ENCODE data around the gene TBC1D5.
A peak's percentile ranks its signal among the peaks of the same experiment; 100 is the strongest.

The TBC1D5 gene

GRCh38 chr3:17686613-17687012 lies 55.8 kb downstream of the TBC1D5 start:
- no peak for DNase-seq (ENCODE audit: low read depth)
- H3K4me3 ChIP-seq (ENCODE audit: low read depth, low read length): no peak overlapping the region
- peak; percentile 17 for TF ChIP-seq CTCF (IDR thresholded peaks at IDR 0.05; ENCODE audit: low read depth, low read length, missing control alignments)

- DNase-seq (ENCODE audit: low read depth): no peak
- TF ChIP-seq CTCF (IDR thresholded peaks at IDR 0.05; ENCODE audit: low read depth, low read length, missing control alignments): no peak
These were observed 58.8 kb downstream of the TBC1D5 start for GRCh38 chr3:17683542-17684207.

GRCh38 chr3:17680530-17680929 lies 61.9 kb downstream of the TBC1D5 start:
- no peak for DNase-seq (ENCODE audit: low read depth)
- no peak for TF ChIP-seq CTCF (IDR thresholded peaks at IDR 0.05; ENCODE audit: low read depth, low read length, missing control alignments)
- H3K4me3 ChIP-seq (ENCODE audit: low read depth, low read length): no peak overlapping the region

More at GRCh38 chr3:17683542-17684207, 58.8 kb downstream of the TBC1D5 start:
- H3K4me3 ChIP-seq (ENCODE audit: low read depth, low read length): no peak overlapping the region

DNA sequence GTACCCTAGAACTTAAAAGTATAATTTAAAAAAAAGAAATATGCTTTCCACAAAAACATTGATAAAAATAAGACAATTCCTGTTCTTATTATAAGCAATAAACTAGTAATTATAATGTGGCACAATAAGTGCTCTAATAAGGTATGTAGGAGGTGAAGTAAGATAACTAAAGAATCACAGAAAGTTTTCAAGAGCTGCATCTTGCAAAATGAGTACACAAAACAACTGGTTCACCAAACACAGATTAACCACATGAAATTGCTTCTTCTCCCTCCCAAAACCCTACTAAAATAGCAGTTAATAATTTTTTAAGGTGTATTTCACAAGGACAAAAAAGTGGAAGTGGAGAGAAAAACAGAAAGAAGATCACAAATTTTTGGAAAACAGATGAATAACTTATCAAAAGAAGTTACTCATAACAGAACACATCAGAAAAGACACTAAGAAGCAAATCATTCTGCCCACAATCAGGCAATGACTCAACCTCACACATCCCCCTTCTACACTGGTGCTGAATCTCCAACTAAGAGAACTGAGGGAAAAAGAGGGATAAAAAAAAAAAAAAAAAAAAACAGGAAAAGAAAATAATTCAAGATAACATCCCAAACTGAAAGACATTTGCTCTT lies 64.2 kb downstream of the TBC1D5 start:
- DNase-seq (ENCODE audit: low read depth): no peak
- TF ChIP-seq CTCF (IDR thresholded peaks at IDR 0.05; ENCODE audit: low read depth, low read length, missing control alignments): no peak
- no peak overlapping the region for H3K4me3 ChIP-seq (ENCODE audit: low read depth, low read length)

DNA sequence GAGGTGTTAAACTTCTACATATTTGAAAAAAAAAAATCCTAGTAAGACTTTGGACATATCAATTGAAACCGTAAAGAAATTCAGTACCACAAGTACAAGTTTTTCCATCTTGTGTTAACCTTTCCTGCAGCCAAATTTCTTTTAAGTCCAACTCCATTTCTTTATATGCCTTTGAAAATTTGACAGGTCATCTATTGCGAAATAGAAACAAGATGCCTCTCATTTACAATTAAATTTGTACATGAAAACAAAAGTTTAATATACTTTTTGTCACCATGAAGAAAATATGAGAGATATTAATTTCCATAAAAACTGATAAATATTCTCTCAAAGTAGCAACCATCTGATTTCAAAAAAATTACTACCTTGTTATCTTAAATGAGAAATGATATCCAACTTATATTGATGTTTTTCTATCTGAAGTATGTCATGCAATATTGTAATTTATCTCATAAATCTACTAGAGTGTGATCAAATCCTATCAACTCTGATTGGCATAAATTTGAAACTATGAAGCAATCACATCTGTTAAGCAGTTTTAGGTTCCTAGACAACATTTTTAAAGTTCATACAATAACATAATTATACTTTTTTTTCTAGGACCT lies 68.2 kb downstream of the TBC1D5 start:
- TF ChIP-seq CTCF (IDR thresholded peaks at IDR 0.05; ENCODE audit: low read depth, low read length, missing control alignments): no peak
- H3K4me3 ChIP-seq (ENCODE audit: low read depth, low read length): no peak overlapping the region
- no peak for DNase-seq (ENCODE audit: low read depth)

- no peak for DNase-seq (ENCODE audit: low read depth)
- no peak overlapping the region for H3K4me3 ChIP-seq (ENCODE audit: low read depth, low read length)
- TF ChIP-seq CTCF (IDR thresholded peaks at IDR 0.05; ENCODE audit: low read depth, low read length, missing control alignments): no peak
These were observed 69.9 kb downstream of the TBC1D5 start for GRCh38 chr3:17672506-17672905.

Measured in GM12864 (cell line).